ENCODE measurements around the gene HK2. TPM values are rescaled to one million over a fixed set of nuclear protein-coding genes. Genes with fewer than 3 reads are reported as not detected.

HK2 gene
- total RNA-seq, 5 donors from 2014 or later (not counting 1 experiment from before 2014, with no cell fraction given): 8.6 to 14.4 (median 10.6) TPM

Other genes starting within 250 kb of the HK2 start
- gene M1AP, start 185.8 kb upstream of the HK2 start, total RNA-seq: not detected
- gene SEMA4F, start 179.9 kb upstream of the HK2 start, total RNA-seq: 10 to 100 TPM; 12.2 to 24.9 (median 18.6) TPM
- 10 to 100 TPM; 41.0 to 51.9 (median 47.6) TPM for gene POLE4, start 124.5 kb downstream of the HK2 start, total RNA-seq

Measured in T-cell (primary cell).